GM23338 (cell line): ENCODE results near the gene ASPHD1. TPM values are rescaled to one million over a fixed set of nuclear protein-coding genes. Genes with fewer than 3 reads are reported as not detected.

Experiments used
- ATAC-seq: fragments of 200-7000 bp; cut with Tn5 transposase; 3 replicates; pipeline ENCODE4 v1.9.1; 2020
- DNase-seq: peaks from one replicate; pipeline ENCODE4 v3.0.0-alpha.2; 2015; ENCODE audit warnings: low spot score
- H2AFZ ChIP-seq: fragments of 200-600 bp; sonication (generic); 2 replicates; pipeline ENCODE4 v1.8.0; 2016; ENCODE audit warnings: antibody characterized with exemption, mild to moderate bottlenecking, moderate library complexity
- H3F3A ChIP-seq: fragments of 200-600 bp; sonication (generic); replicated peaks from 2 replicates; pipeline ENCODE4 v1.8.0; 2017; ENCODE audit warnings: antibody characterized with exemption, mixed run types, low read depth
- H3K27ac ChIP-seq: fragments of 200-600 bp; sonication (generic); 2 replicates; pipeline ENCODE4 v1.6.1; 2016; ENCODE audit warnings: low read depth
- H3K27me3 ChIP-seq: fragments of 200-600 bp; sonication (generic); 2 replicates; pipeline ENCODE4 v1.8.0; 2016; ENCODE audit warnings: mild to moderate bottlenecking, mixed run types, moderate library complexity; ENCODE audit not compliant: insufficient read depth
- H3K36me3 ChIP-seq: fragments of 200-600 bp; sonication (generic); 2 replicates; pipeline ENCODE4 v1.8.0; 2016; ENCODE audit warnings: mild to moderate bottlenecking; ENCODE audit not compliant: insufficient read depth
- H3K4me1 ChIP-seq: fragments of 200-600 bp; sonication (generic); 2 replicates; pipeline ENCODE4 v1.8.0; 2016; ENCODE audit warnings: mild to moderate bottlenecking, moderate library complexity; ENCODE audit not compliant: insufficient read depth
- H3K4me2 ChIP-seq: fragments of 200-600 bp; sonication (generic); 2 replicates; pipeline ENCODE4 v1.7.1; 2017; ENCODE audit warnings: mixed run types
- H3K4me3 ChIP-seq: fragments of 200-600 bp; sonication (generic); 2 replicates; pipeline ENCODE4 v1.6.1; 2016; ENCODE audit warnings: mixed run types
- H3K79me2 ChIP-seq: fragments of 200-600 bp; sonication (generic); replicated peaks from 2 replicates; pipeline ENCODE4 v1.8.0; 2017; ENCODE audit warnings: mild to moderate bottlenecking; ENCODE audit not compliant: insufficient read depth
- H3K9me2 ChIP-seq: fragments of 200-600 bp; sonication (generic); 2 replicates; pipeline ENCODE4 v1.8.0; 2017; ENCODE audit not compliant: insufficient read depth
- H4K20me1 ChIP-seq: fragments of 200-600 bp; sonication (generic); replicated peaks from 2 replicates; pipeline ENCODE4 v1.8.0; 2017; ENCODE audit warnings: mild to moderate bottlenecking; ENCODE audit not compliant: insufficient read depth
- H3K27ac Mint-ChIP-seq: 2 replicates; pipeline ENCODE4 v1.8.0; 2020; ENCODE audit warnings: inconsistent platforms, mild to moderate bottlenecking, moderate library complexity, mixed read lengths
- H3K27me3 Mint-ChIP-seq: 3 replicates; pipeline ENCODE4 v1.8.0; 2022; ENCODE audit warnings: low read depth, mild to moderate bottlenecking, moderate library complexity, mixed read lengths, inconsistent platforms; ENCODE audit not compliant: insufficient read depth, poor library complexity
- H3K36me3 Mint-ChIP-seq: 3 replicates; pipeline ENCODE4 v1.8.0; 2021; ENCODE audit warnings: low read depth, mild to moderate bottlenecking, inconsistent platforms, moderate library complexity, mixed read lengths
- H3K4me1 Mint-ChIP-seq: 3 replicates; pipeline ENCODE4 v1.8.0; 2020; ENCODE audit warnings: mild to moderate bottlenecking, inconsistent platforms, mixed read lengths
- H3K4me3 Mint-ChIP-seq: 3 replicates; pipeline ENCODE4 v1.8.0; 2021; ENCODE audit warnings: moderate library complexity, mild to moderate bottlenecking, inconsistent platforms, mixed read lengths
- H3K9me3 Mint-ChIP-seq: 3 replicates; pipeline ENCODE4 v1.8.0; 2020; ENCODE audit warnings: moderate library complexity, mild to moderate bottlenecking, inconsistent platforms, mixed read lengths
- CREB1 ChIP-seq: fragments of 250-450 bp; sonication (Bioruptor Pico); IDR thresholded peaks from 2 replicates; pipeline ENCODE4 v1.5.0; 2020; ENCODE audit warnings: low read depth, mild to moderate bottlenecking, moderate library complexity
- EZH2phosphoT487 ChIP-seq: fragments of 200-600 bp; sonication (generic); IDR thresholded peaks from one replicate; pipeline ENCODE4 v1.8.1; 2018; ENCODE audit warnings: antibody characterized with exemption; ENCODE audit not compliant: unreplicated experiment
- POLR2AphosphoS5 ChIP-seq: IDR thresholded peaks from 2 replicates; pipeline ENCODE4 v1.6.1; 2016; ENCODE audit warnings: antibody characterized with exemption, low read depth
- ZNF114 ChIP-seq: fragments of 250-450 bp; sonication (Bioruptor Pico); IDR thresholded peaks from 2 replicates; pipeline ENCODE4 v1.5.0; 2020; ENCODE audit warnings: mild to moderate bottlenecking, moderate library complexity
- ZNF331 ChIP-seq: fragments of 250-450 bp; sonication (Bioruptor Pico); IDR thresholded peaks from 2 replicates; pipeline ENCODE4 v1.5.0; 2020; ENCODE audit warnings: low read depth, mild to moderate bottlenecking, moderate library complexity
- polyA plus RNA-seq: library from polyadenylated mRNA; unstranded; fragments of >200 nt; fragmentation: Nextera tagmentation; extraction: Ambion mirVana; gene quantifications from 2 replicates; pipeline ENCODE4 v1.2.1, GENCODE V29; 2016
- total RNA-seq: library from RNA; depleted of rRNA; stranded (reverse); fragments of >200 nt; shearing (Covaris generic); gene quantifications from 2 replicates; pipeline ENCODE4 v1.2.3, GENCODE V29; 2014
- TF ChIP-seq, protein P1 (sequence below), 2 experiments: fragments of 200-600 bp in 1 of 2; sonication (generic) in 1 of 2; conservative IDR thresholded peaks; 2 replicates each; pipeline versions ENCODE4 v1.5.1 to v1.6.1; 2016 to 2017; ENCODE audit warnings: antibody characterized with exemption in 2 of 2, low read depth in 2 of 2, mild to moderate bottlenecking in 2 of 2, moderate library complexity in 1 of 2
- TF ChIP-seq, protein P2 (sequence below): IDR thresholded peaks from one replicate; pipeline ENCODE4 v1.6.1; 2018; ENCODE audit warnings: antibody characterized with exemption; ENCODE audit not compliant: unreplicated experiment
- TF ChIP-seq, protein P3 (sequence below): IDR thresholded peaks from 2 replicates; pipeline ENCODE4 v1.6.1; 2016; ENCODE audit warnings: antibody characterized with exemption

The ASPHD1 gene
- total and polyA plus RNA-seq, 2 experiments from 2014 or later, result 15.5 to 20.6 TPM

DNA sequence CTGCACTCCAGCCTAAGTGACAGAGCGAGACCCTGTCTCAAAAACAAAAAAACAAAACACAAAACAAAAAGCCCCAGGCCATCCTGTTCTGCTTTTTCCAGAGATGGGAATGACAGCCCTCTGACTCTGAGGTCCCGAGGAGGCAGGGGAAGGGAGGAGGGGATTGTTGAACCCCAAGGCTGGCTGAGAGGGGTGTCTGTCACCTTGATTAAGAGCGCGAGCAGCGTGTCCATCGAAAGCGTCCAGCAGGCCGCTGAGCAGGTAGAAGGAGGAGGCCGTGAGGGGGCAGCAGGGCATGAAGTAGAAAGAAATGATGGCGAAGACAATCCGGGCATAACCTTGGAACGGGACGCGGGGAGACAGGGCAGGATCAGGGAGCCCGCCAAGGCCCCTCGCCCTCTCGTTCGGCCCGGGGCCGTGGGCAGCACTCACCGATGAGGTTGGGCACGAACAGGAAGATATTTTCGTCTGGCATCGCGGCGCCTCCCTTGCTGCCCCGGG is 37.9 kb upstream of the ASPHD1 start:
- peaks cover 4% of the 10 kb centered on the region; the same call in 1 of the 2 replicates for H3K36me3 ChIP-seq
- peaks cover 9% of the 10 kb centered on the region for H3K4me1 ChIP-seq
- H3K27ac ChIP-seq, result no peak overlapping the region; the same call in 1 of the 2 replicates
- Mint-ChIP-seq H3K4me1 (peaks cover 10% of the 10 kb centered on the region), H3K9me3 (no peaks in the 10 kb centered on the region), H3K27me3 (peaks cover 17% of the 10 kb centered on the region), H3K4me3 (peak overlapping the region; percentile 99), H3K36me3 (peaks cover 25% of the 10 kb centered on the region), H3K27ac (peak overlapping the region; percentile 24)
- no peak for TF ChIP-seq ZNF114 (CRISPR knock-in tag)
- TF ChIP-seq, protein P1, sequence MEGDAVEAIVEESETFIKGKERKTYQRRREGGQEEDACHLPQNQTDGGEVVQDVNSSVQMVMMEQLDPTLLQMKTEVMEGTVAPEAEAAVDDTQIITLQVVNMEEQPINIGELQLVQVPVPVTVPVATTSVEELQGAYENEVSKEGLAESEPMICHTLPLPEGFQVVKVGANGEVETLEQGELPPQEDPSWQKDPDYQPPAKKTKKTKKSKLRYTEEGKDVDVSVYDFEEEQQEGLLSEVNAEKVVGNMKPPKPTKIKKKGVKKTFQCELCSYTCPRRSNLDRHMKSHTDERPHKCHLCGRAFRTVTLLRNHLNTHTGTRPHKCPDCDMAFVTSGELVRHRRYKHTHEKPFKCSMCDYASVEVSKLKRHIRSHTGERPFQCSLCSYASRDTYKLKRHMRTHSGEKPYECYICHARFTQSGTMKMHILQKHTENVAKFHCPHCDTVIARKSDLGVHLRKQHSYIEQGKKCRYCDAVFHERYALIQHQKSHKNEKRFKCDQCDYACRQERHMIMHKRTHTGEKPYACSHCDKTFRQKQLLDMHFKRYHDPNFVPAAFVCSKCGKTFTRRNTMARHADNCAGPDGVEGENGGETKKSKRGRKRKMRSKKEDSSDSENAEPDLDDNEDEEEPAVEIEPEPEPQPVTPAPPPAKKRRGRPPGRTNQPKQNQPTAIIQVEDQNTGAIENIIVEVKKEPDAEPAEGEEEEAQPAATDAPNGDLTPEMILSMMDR (conservative IDR thresholded peaks at IDR 0.05; ENCODE audit: low read depth in 2 of 2), result peak in 1 of 2 experiments; percentile 30; a peak in 1 of 4 replicates
- no peaks in the 10 kb centered on the region for H3K9me2 ChIP-seq
- ATAC-seq (peak; percentile 10), DNase-seq (peak; percentile 45)
- H3K4me3 ChIP-seq, result peak overlapping the region; percentile 96
- H3K4me2 ChIP-seq, result peak overlapping the region; percentile 99
- 0 out of 2 replicates have a peak, but pooled peaks cover 3% of the 10 kb centered on the region for H3F3A ChIP-seq
- no peaks in the 10 kb centered on the region; the same call in 1 of the 2 replicates for H4K20me1 ChIP-seq
- peak overlapping the region; percentile 8 for H2AFZ ChIP-seq
- peaks cover 13% of the 10 kb centered on the region for H3K79me2 ChIP-seq
- H3K27me3 ChIP-seq, result no peaks in the 10 kb centered on the region

DNA sequence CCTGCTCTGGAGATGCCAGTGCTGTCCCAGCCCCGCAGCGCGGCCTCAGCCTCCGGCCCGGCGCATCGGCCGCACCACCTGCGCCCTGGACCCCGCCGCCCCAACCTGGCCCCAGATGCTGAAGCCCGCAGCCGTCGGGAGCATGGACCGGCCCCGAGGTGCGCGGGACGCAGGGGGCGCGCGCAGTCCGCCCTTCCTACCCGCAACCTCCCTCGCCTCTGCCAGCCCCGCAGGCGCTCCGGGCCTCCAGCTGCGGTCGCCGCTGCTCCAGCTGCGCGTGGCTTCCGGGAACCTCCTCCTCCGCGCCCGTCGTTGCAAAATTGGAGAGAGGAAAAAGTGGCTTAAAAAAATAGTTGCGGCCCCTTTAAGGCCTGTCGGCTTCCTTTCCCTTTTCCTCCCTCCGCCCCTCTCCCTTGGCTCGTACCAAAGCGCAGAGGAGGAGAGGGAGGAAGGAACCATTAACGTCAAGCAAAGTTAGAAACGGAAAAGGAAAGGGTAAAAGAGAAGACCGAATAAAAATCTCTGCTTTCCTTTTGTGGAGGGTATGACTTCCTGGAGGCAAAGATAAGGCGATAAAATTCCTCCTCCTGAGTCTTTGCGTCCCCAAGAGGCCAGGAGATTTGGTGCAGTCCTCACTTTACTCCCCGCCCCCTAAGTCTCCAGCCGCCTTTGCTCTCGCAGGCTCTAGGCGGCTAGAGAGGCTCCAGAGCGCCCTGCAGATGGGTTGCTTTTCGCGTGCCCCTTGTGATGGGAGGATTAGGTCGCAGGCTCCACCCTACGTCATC is 37.2 kb upstream of the ASPHD1 start, which contains the start of gene CDIPT:
TSS of gene CDIPT (minus strand) at position 343 of the 785 bp plus-strand sequence. CDS start 369 bp downstream, outside the sequence.
- peaks cover 10% of the 10 kb centered on the region for H3K4me1 Mint-ChIP-seq
- peak within 1 kb of the TSS; percentile 40 for H2AFZ ChIP-seq
- TF ChIP-seq, protein P2, sequence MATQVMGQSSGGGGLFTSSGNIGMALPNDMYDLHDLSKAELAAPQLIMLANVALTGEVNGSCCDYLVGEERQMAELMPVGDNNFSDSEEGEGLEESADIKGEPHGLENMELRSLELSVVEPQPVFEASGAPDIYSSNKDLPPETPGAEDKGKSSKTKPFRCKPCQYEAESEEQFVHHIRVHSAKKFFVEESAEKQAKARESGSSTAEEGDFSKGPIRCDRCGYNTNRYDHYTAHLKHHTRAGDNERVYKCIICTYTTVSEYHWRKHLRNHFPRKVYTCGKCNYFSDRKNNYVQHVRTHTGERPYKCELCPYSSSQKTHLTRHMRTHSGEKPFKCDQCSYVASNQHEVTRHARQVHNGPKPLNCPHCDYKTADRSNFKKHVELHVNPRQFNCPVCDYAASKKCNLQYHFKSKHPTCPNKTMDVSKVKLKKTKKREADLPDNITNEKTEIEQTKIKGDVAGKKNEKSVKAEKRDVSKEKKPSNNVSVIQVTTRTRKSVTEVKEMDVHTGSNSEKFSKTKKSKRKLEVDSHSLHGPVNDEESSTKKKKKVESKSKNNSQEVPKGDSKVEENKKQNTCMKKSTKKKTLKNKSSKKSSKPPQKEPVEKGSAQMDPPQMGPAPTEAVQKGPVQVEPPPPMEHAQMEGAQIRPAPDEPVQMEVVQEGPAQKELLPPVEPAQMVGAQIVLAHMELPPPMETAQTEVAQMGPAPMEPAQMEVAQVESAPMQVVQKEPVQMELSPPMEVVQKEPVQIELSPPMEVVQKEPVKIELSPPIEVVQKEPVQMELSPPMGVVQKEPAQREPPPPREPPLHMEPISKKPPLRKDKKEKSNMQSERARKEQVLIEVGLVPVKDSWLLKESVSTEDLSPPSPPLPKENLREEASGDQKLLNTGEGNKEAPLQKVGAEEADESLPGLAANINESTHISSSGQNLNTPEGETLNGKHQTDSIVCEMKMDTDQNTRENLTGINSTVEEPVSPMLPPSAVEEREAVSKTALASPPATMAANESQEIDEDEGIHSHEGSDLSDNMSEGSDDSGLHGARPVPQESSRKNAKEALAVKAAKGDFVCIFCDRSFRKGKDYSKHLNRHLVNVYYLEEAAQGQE, result peak; percentile 13
- TF ChIP-seq EZH2phosphoT487 (no peak), CREB1 (peak; percentile 93), ZNF331 (no peak), POLR2AphosphoS5 (peak; percentile 70)
- TF ChIP-seq, protein P1 (conservative IDR thresholded peaks at IDR 0.05; ENCODE audit: low read depth in 2 of 2), result peak; percentile 64 to 82
- TF ChIP-seq, protein P3, sequence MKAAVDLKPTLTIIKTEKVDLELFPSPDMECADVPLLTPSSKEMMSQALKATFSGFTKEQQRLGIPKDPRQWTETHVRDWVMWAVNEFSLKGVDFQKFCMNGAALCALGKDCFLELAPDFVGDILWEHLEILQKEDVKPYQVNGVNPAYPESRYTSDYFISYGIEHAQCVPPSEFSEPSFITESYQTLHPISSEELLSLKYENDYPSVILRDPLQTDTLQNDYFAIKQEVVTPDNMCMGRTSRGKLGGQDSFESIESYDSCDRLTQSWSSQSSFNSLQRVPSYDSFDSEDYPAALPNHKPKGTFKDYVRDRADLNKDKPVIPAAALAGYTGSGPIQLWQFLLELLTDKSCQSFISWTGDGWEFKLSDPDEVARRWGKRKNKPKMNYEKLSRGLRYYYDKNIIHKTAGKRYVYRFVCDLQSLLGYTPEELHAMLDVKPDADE, result peak; percentile 35; the same call in 1 of the 2 replicates
- H3K9me2 ChIP-seq, result no peaks in the 10 kb centered on the region
- H3K4me2 ChIP-seq, result peak within 1 kb of the TSS; percentile 99
- H3K4me3 ChIP-seq, result peak within 1 kb of the TSS; percentile 96
- no peaks in the 10 kb centered on the region for H3K27me3 ChIP-seq
- H3K79me2 ChIP-seq, result peaks cover 13% of the 10 kb centered on the region
- peak within 1 kb of the TSS; percentile 100 for H3K27ac Mint-ChIP-seq
- H3F3A ChIP-seq, result 0 out of 2 replicates have a peak, but pooled peaks cover 3% of the 10 kb centered on the region
- no peaks in the 10 kb centered on the region; the same call in 1 of the 2 replicates for H4K20me1 ChIP-seq
- H3K27ac ChIP-seq, result peak within 1 kb of the TSS; percentile 93
- H3K36me3 Mint-ChIP-seq, result peaks cover 25% of the 10 kb centered on the region
- H3K4me1 ChIP-seq, result peaks cover 9% of the 10 kb centered on the region
- peak; percentile 99 for DNase-seq
- no peaks in the 10 kb centered on the region for H3K9me3 Mint-ChIP-seq
- ATAC-seq, result peak; percentile 96
- H3K36me3 ChIP-seq, result peaks cover 4% of the 10 kb centered on the region; the same call in 1 of the 2 replicates
- H3K27me3 Mint-ChIP-seq, result peaks cover 20% of the 10 kb centered on the region
- H3K4me3 Mint-ChIP-seq, result peak within 1 kb of the TSS; percentile 99
